HG03175 (cell line): ENCODE data around the gene EFCAB10.

ENCODE experiments used
- ATAC-seq: cut with Tn5 transposase; IDR thresholded peaks from one replicate; pipeline ENCODE4 v1.9.1; 2021; ENCODE audit warnings: mild to moderate bottlenecking, moderate library complexity; ENCODE audit not compliant: unreplicated experiment

Gene EFCAB10

DNA sequence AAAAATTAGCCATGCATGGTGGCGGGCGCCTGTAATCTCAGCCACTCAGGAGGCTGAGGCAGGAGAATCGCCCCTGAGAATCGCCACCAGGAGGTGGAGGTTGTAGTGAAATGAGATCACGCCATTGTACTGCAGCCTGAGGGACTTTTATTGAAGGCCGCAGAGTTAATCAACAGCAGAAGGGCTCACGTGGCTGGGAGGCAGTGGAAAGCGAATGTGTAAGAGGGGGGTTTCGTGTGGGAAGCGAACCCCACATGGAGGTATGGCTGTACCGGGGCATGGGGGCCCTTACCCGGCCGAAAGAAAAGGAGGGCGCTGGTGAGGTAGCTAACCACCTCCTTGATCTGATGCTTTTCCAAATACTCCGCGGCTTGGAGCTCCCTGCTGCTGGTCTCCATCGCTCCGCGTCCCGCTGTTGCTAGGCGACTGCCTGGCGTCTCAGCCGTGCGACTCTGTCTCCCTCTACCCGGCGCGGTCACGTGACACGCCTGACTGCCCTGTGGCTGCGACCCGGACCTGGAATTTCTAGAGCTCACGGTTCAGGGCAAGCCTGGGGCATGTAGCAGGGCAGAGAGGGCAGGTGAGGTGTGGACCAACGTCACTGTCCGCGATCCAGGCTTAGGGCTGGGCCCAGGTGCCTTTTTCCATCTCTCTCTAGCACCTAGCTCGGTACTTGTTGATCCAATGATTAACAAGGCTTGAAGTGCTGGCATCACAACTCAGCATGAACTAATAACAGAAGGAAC lies at the start of gene EFCAB10:
EFCAB10 (minus strand) TSS at position 428 of the 746 bp plus-strand sequence; CDS start at position 398, 30 bp downstream.
- peak; percentile 86 for ATAC-seq

DNA sequence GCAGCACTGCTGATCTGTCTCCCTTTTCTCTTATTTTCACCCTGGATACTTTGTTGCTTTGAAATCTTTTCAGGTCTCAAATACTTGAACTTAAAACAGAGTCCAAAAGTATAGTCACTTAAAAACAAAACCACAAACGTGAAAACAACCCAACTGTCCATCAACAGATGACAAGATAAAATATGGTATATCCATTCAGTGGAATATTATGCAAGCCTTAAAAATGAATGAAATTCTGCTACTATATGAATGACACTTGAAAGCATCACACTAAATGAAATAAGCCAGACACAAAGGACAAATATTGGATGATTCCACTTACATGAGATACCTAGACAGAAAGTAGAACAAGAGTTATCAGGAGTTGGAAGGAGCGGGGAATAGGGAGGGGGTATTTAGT lies 44.7 kb upstream of the EFCAB10 start:
- no peak for ATAC-seq

GRCh38 chr7:105623906-105624305 lies 42.6 kb upstream of the EFCAB10 start:
- no peak for ATAC-seq

DNA sequence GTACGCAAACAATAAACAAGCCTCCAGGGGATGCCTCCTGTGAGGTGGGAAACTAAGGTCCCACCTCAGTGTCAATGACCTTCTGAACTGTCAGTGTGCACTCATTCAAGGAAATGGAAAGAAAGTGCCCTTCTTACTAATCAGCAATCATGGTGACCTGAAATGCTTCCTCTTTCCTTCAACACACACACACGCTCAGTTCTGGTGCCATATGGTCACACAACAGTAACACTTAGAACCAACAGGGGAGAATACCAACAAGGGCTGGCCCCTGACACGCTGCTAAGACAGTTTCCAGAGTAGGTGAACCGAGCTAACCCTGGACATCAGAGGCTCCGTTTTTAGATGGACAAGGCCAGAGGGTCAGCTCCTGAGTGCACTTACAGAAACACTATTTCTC lies 42.1 kb upstream of the EFCAB10 start:
- no peak for ATAC-seq

GRCh38 chr7:105622106-105622731 lies 40.9 kb upstream of the EFCAB10 start:
- no peak for ATAC-seq

GRCh38 chr7:105621617-105622016 lies 40.3 kb upstream of the EFCAB10 start:
- ATAC-seq, result no peak

- ATAC-seq, result no peak
Measured at GRCh38 chr7:105621176-105621575, 39.9 kb upstream of the EFCAB10 start.

DNA sequence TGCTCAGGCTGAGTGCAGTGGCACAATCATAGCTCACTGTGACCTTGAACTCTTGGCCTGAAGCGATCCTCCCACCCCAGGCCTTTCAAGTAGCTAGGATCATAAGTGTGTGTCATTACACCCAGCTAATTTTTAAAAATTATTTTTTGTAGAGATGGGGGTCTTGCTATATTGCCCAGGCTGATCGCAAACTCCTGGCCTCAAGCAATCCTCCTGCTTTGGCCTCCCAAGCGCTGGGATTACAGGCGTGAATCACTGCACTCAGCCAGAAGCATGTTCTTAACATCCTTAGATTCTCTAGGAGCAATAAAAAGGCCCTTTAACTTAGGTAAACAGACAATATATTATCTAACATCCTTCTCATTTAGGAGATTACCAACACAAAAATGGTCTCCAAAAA lies 38.3 kb upstream of the EFCAB10 start:
- ATAC-seq, result no peak

DNA sequence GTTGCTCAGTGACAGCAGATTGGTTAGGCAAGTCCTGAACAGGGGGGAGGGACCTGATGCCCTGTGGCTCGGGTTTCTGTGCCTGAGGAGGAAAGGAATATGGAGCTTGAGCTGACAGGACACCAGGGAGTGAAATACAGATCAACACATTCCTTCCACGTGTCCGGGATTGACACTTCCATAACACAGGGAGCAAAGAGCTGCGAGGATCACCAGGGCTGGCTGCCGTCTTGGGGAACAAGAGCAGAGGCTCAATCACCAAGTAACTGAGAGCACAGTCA lies 36.7 kb upstream of the EFCAB10 start:
- no peak for ATAC-seq

DNA sequence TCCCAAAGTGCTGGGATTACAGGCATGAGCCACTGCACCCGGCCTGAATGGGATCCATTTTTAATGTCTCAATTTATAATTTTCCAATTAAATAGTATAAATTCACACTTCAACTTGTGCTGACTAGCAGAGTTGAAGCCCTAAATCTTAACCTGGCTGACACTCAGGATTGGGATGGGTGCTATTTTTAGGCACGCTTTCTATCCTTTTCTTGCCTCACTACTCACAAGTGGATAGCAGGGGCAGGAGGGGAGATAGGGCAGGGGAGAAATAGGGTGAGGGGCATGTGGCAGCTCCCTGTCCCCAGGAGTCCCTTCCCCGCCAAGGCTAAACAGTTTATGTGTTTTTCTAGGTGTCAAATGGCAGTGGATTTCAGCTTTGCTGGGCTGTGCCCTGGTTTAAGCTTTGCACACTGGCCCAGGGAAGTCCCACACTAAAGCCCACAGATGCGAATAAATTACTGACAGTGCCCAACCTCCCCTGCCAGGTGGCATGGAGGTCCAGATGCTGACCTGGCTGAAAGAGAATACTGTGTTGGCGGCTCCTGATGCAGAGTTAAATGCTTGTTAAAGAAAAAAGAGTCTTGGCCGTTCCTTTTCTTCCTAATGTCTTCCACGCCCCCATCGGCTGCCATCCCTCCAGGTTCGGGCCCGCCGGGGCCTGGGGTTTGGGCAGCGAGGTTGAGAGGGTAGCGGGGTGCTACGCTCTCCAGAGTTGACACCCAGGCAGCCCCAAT lies 36.2 kb upstream of the EFCAB10 start:
- no peak for ATAC-seq

GRCh38 chr7:105614341-105614840 lies 33.1 kb upstream of the EFCAB10 start:
- ATAC-seq, result no peak

- ATAC-seq, result no peak
Measured at GRCh38 chr7:105613611-105614330, 32.5 kb upstream of the EFCAB10 start.

DNA sequence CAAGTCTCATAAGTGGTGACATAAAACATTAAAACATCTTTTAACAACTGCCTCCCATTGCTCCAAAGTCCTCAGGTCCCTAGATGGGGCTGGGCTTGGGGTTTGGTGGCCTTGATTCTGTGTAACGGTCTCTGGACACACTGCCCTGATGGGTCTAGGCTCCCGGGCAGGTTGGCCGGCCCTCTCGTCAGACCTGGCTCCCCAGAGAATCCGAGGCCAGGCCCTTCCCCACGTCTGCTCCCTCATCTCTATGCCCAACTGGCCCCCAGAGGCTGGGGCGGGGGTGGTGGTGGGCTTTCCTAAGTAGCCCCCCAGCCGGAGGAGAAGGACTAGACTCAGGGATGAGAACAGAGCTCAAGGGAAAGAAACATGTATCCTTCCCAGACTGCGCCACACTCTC lies 31.5 kb upstream of the EFCAB10 start:
- ATAC-seq, result no peak

DNA sequence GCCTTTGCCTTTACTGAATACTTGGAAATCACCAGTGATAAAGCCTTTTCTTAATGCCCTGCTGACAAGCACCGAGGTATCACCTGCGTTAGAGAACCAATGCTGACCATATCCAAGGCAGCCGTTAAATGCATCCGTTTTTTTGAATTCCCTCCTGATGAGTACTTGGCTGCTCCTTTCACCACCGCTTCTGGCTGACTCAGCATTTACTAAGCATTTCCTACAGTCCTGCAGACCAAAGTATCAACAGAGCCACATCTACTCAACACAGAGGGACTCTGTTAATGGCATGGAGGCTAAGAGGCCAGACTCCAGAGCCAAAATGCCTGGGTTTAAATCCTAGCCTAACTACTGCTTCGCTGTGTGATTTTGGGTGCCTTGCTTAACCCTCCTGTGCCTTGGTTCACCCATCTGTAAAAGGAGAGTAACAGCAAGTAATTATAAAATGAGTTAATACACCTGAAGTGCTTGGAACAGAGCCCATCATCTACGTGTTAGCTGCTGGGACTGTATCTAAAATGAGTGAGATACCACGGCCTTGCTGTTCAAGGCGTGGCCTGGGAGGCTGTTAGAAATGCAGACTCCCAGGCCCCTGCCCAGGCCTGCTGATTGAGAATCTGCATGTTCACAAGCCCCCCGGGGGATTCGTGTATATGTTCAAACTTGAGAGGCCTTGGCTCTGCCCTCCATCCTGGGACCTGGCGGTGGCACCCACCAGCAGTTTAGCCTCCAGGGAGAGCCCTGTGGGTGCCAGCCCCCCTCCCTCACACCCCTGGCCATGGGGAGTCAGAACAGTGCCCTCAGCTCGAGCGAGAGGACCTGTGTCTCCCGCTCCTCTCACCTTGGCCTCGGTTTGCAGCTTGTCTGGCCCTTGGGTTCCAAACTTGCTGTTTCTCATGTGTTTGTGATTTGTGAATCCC lies 30.8 kb upstream of the EFCAB10 start:
- no peak for ATAC-seq

- ATAC-seq, result no peak
Measured at GRCh38 chr7:105610165-105610930, 29.1 kb upstream of the EFCAB10 start.

- no peak for ATAC-seq
Measured at GRCh38 chr7:105602325-105603305, 21.3 kb upstream of the EFCAB10 start.

GRCh38 chr7:105600720-105601550 lies 19.6 kb upstream of the EFCAB10 start:
- no peak for ATAC-seq
